HEK293 (cell line): Measurements from ENCODE around the gene RNASE8.

Source experiments
- CTCF ChIA-PET: fragments of 350-600 bp; formaldehyde crosslinking; extraction: SDS; loops from one replicate; lab custom pipeline; 2021; ENCODE audit warnings: antibody characterized with exemption; lab: Yijun Ruan, JAX
- POLR2A ChIA-PET: fragments of 300-600 bp; formaldehyde crosslinking; extraction: SDS; loops from one replicate; lab custom pipeline; 2020; ENCODE audit warnings: antibody characterized with exemption, inconsistent platforms; lab: Yijun Ruan, JAX
- H3K27ac ChIP-seq: fragments of 200-500 bp; sonication (Bioruptor generic); 2 replicates; pipeline ENCODE4 v1.5.1; 2014; ENCODE audit warnings: low read depth, low read length, control low read depth, inconsistent platforms; ENCODE audit errors: extremely low read depth
- H3K36me3 ChIP-seq, 2 experiments: fragments of 200-500 bp in 1 of 2; sonication (Bioruptor generic) in 1 of 2; 1 replicate in 1 of 2; 2 replicates in 1 of 2; pipeline ENCODE4 v1.5.1; 2014 to 2017; ENCODE audit warnings: inconsistent platforms in 2 of 2, low read length in 2 of 2; ENCODE audit not compliant: control insufficient read depth in 2 of 2, insufficient read depth in 1 of 2
- H3K4me1 ChIP-seq: fragments of 200-500 bp; sonication (Bioruptor generic); 2 replicates; pipeline ENCODE4 v1.5.1; 2014; ENCODE audit warnings: mild to moderate bottlenecking, low read length, inconsistent platforms; ENCODE audit not compliant: control insufficient read depth, insufficient read depth
- H3K4me3 ChIP-seq: 2 replicates; pipeline ENCODE4 v1.5.1; 2011; ENCODE audit warnings: low read depth, mild to moderate bottlenecking, control low read depth, low read length, moderate library complexity
- H3K9me3 ChIP-seq: fragments of 200-500 bp; sonication (Bioruptor generic); 2 replicates; pipeline ENCODE4 v1.5.1; 2014; ENCODE audit warnings: low read depth, low read length, inconsistent platforms; ENCODE audit not compliant: control insufficient read depth, insufficient read depth
- GLIS1 ChIP-seq: fragments of 450-650 bp; formaldehyde crosslinking; IDR thresholded peaks from 2 replicates; pipeline ENCODE4 v1.5.1; 2016; ENCODE audit warnings: missing biosample characterization, missing genetic modification characterization
- HOXC10 ChIP-seq: sonication (generic); formaldehyde crosslinking; IDR thresholded peaks from 2 replicates; pipeline ENCODE4 v1.8.1; 2023; ENCODE audit warnings: mild to moderate bottlenecking, missing genetic modification reagents
- OSR2 ChIP-seq: fragments of 450-650 bp; formaldehyde crosslinking; IDR thresholded peaks from 2 replicates; pipeline ENCODE4 v1.5.1; 2016; ENCODE audit warnings: missing biosample characterization, missing genetic modification characterization
- PRDM10 ChIP-seq: fragments of 450-650 bp; formaldehyde crosslinking; IDR thresholded peaks from 2 replicates; pipeline ENCODE4 v1.5.1; 2016; ENCODE audit warnings: missing biosample characterization, missing genetic modification characterization
- PRDM2 ChIP-seq: fragments of 450-650 bp; formaldehyde crosslinking; IDR thresholded peaks from 2 replicates; pipeline ENCODE4 v1.5.1; 2016; ENCODE audit warnings: missing biosample characterization, missing genetic modification characterization, borderline replicate concordance
- SCRT2 ChIP-seq: fragments of 450-650 bp; formaldehyde crosslinking; IDR thresholded peaks from 2 replicates; pipeline ENCODE4 v1.5.1; 2016; ENCODE audit warnings: missing biosample characterization, missing genetic modification characterization
- ZBTB1 ChIP-seq: fragments of 450-650 bp; formaldehyde crosslinking; IDR thresholded peaks from 2 replicates; pipeline ENCODE4 v1.5.1; 2016; ENCODE audit warnings: missing biosample characterization, missing genetic modification characterization
- ZNF341 ChIP-seq: fragments of 450-650 bp; formaldehyde crosslinking; IDR thresholded peaks from 2 replicates; pipeline ENCODE4; 2016; ENCODE audit warnings: low read depth, missing biosample characterization, missing genetic modification characterization
- ZNF366 ChIP-seq: fragments of 450-650 bp; formaldehyde crosslinking; conservative IDR thresholded peaks from 2 replicates; pipeline ENCODE4 v1.5.1; 2016; ENCODE audit warnings: missing biosample characterization, missing genetic modification characterization
- ZNF473 ChIP-seq: fragments of 450-650 bp; formaldehyde crosslinking; IDR thresholded peaks from 2 replicates; pipeline ENCODE4 v1.5.1; 2017; ENCODE audit warnings: missing biosample characterization, missing genetic modification characterization

The RNASE8 gene

GRCh38 chr14:21050597-21050996, 7.0 kb upstream of the RNASE8 start:
- CTCF ChIA-PET = interaction anchor here (0.5 to 2.0 kb wide), 7 partner anchors 10 to 243 kb away, joined by 3 to 6 read pairs (median 4); no protein-coding TSS in a partner anchor

More at GRCh38 chr14:21050597-21050996, 7.0 kb upstream of the RNASE8 start:
- H3K9me3 ChIP-seq = no peaks in the 10 kb centered on the region
- H3K36me3 ChIP-seq = no peaks in the 10 kb centered on the region
- POLR2A ChIA-PET = no interaction called here
- H3K4me1 ChIP-seq = no peaks in the 10 kb centered on the region
- TF ChIP-seq OSR2 (tag by site-specific recombination) (no peak), GLIS1 (tag by site-specific recombination) (no peak), PRDM2 (tag by site-specific recombination) (no peak), HOXC10 (CRISPR knock-in tag) (no peak), ZBTB1 (tag by site-specific recombination) (no peak), ZNF341 (tag by site-specific recombination) (no peak), ZNF366 (no peak), PRDM10 (no peak), ZNF473 (tag by site-specific recombination) (no peak), SCRT2 (tag by site-specific recombination) (no peak)
- no peak overlapping the region for H3K27ac ChIP-seq
- H3K4me3 ChIP-seq = no peak overlapping the region
